Measurements from ENCODE around the gene PDK2.

The PDK2 gene

GRCh38 chr17:50094753-50095619 lies at the start of gene PDK2:
TSS of gene PDK2 (plus strand) at chr17:50095351. CDS start at chr17:50095436, 85 bp downstream.
- DNase-seq (ENCODE audit: low read depth, low spot score) = peak; percentile 90

DNA sequence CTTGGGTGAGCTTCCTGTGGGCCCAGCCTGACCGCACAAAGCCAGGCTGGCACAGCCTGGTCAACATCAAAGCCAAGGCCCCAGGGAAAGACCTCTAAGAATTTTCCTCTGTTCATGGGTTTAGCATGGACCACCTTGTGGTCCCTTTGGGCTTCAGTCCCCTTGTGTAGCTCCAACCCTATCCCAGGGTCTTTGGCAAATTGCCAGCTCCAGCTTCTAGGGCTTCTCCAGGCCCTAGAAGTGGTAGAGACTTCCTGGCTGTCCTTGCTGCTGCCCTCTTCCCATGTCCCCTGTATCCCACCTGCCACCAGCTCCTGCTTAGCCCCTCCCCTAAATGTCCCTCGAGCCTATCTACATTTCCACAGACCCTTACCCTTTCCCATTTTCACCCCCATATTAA lies 49.0 kb upstream of the PDK2 start:
- DNase-seq (ENCODE audit: low read depth, low spot score) = no peak

GRCh38 chr17:50046667-50047066 lies 48.5 kb upstream of the PDK2 start:
- DNase-seq (ENCODE audit: low read depth, low spot score) = no peak

GRCh38 chr17:50047083-50047482 lies 48.1 kb upstream of the PDK2 start:
- no peak for DNase-seq (ENCODE audit: low read depth, low spot score)

GRCh38 chr17:50047488-50048126 lies 47.5 kb upstream of the PDK2 start:
- no peak for DNase-seq (ENCODE audit: low read depth, low spot score)

- no peak for DNase-seq (ENCODE audit: low read depth, low spot score)
These were observed 46.9 kb upstream of the PDK2 start for GRCh38 chr17:50048146-50048720.

GRCh38 chr17:50048988-50049387 lies 46.2 kb upstream of the PDK2 start:
- no peak for DNase-seq (ENCODE audit: low read depth, low spot score)

- DNase-seq (ENCODE audit: low read depth, low spot score) = no peak
These were observed 45.5 kb upstream of the PDK2 start for GRCh38 chr17:50049636-50050035.

GRCh38 chr17:50050431-50051032 lies 44.6 kb upstream of the PDK2 start:
- no peak for DNase-seq (ENCODE audit: low read depth, low spot score)

- no peak for DNase-seq (ENCODE audit: low read depth, low spot score)
These were observed 44.0 kb upstream of the PDK2 start for GRCh38 chr17:50051082-50051576.

DNA sequence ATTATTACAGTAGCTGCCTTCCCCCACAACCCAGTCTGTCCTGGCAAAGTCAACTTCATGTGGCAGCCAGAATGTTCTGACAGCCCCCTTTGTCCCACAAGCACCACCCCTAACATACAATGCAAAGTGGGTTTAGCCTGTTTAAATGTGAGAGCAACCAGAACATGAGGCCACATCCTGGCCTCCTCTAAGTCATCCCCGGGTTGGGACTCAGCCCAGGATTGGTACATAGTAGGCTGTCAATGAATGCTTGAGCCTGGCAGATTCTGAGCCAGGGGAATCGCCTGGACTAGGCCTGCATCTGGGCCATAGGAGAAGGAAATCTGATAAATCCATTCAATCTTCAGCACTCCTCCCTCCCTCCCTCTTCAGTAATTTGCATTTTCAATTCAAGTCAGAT lies 43.5 kb upstream of the PDK2 start:
- DNase-seq (ENCODE audit: low read depth, low spot score) = no peak

- DNase-seq (ENCODE audit: low read depth, low spot score) = no peak
These were observed 42.8 kb upstream of the PDK2 start for GRCh38 chr17:50052241-50052796.

GRCh38 chr17:50052822-50053653 lies 42.1 kb upstream of the PDK2 start:
- DNase-seq (ENCODE audit: low read depth, low spot score) = no peak

GRCh38 chr17:50053654-50053960 lies 41.5 kb upstream of the PDK2 start:
- no peak for DNase-seq (ENCODE audit: low read depth, low spot score)

DNA sequence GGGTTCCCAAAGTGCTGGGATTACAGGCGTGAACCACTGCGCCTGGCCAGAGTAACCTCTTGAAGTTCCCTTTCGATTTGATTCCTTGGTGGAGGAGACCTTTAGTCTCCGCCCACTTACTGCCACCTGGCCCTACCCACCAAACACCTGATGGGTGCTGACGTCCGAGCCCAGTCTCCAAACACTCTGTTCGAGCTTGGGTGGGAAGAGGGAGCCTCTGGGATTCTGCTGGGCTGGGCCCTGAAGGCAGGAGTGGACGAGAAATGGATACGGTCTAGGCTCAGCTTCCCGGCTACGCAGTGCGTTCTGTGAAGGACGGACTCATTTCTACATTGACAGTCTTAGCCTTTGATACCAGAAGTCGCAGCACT lies 40.1 kb upstream of the PDK2 start:
- DNase-seq (ENCODE audit: low read depth, low spot score) = no peak

- no peak for DNase-seq (ENCODE audit: low read depth, low spot score)
These were observed 39.5 kb upstream of the PDK2 start, which contains the start of gene ITGA3 for GRCh38 chr17:50055426-50056216. TSS of gene ITGA3 (plus strand) at chr17:50056110. CDS start at chr17:50056440, 330 bp downstream.

- no peak for DNase-seq (ENCODE audit: low read depth, low spot score)
These were observed 38.8 kb upstream of the PDK2 start for GRCh38 chr17:50056217-50056960.

GRCh38 chr17:50056961-50057330 lies 38.2 kb upstream of the PDK2 start:
- DNase-seq (ENCODE audit: low read depth, low spot score) = no peak

DNA sequence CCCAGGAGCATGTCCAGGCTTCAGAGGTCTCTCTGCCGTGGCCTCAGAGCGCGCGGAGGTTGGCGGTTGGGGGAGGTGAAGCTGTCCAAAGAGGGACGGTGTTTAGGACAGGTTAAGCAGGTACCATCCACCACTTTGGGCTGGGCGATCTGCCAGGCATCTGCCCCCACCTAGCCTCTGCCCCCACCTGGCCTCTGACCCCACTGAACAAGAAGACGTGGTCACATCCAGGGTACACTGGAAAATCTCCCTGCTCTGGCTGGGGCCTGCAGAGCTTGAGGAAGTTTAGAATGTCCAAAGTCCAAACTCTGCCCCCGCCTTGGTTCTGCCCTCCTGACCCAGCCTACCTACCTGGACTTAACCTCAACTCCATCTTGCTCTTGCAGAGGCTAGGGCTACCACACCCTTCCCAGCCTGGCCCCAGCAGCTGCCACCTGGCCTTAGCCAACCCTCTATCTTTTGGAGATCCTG lies 37.6 kb upstream of the PDK2 start:
- DNase-seq (ENCODE audit: low read depth, low spot score) = no peak

All from smooth muscle cell of the brain vasculature (primary cell).